HG03439 (cell line): ENCODE data around the gene PRR23A.
"Not testable (repeated sequence)": the region's sequence is repeated elsewhere in the genome, so short reads cannot be mapped to it uniquely, and the experiment has no call there.

Source experiments
- ATAC-seq: cut with Tn5 transposase; IDR thresholded peaks from one replicate; pipeline ENCODE4 v1.9.1; 2021; ENCODE audit warnings: mild to moderate bottlenecking, moderate library complexity; ENCODE audit not compliant: unreplicated experiment

Gene PRR23A

DNA sequence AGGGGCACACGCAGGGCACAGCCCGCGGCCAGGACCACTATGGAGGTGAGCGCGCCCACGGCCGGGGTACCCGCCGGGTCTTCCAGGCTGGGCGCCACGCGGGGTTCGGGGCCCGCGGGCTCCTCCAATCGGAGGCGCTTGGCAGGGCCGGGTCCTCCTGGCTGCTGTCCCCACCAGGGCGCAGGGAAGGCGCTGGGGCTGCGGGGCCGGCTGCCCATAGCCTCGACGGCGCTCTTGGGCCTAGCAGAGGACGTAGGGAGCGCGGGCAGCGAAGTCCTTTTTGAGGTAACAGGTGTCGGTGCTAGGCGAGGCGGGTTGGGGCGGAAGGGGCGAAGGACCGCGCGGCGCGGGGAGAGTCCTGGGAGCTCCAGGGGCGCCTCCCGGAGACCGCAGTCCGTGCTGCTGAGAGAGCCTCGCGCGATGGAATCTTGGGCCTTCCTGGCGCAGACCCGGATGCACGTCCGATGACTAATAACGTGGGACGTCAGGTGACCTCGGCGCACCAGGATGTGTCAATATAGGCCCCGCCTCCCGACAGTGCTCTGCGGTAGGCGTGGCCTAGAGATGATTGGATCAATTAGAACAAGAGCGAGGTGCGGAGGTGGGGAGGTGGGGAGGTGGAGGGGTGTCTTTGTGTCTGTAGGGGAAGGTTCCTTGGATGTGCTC is at the start of gene PRR23A:
PRR23A (minus strand) TSS at position 218 of the 666 bp plus-strand sequence; CDS start at position 218, 0 bp downstream.
- no peak for ATAC-seq

DNA sequence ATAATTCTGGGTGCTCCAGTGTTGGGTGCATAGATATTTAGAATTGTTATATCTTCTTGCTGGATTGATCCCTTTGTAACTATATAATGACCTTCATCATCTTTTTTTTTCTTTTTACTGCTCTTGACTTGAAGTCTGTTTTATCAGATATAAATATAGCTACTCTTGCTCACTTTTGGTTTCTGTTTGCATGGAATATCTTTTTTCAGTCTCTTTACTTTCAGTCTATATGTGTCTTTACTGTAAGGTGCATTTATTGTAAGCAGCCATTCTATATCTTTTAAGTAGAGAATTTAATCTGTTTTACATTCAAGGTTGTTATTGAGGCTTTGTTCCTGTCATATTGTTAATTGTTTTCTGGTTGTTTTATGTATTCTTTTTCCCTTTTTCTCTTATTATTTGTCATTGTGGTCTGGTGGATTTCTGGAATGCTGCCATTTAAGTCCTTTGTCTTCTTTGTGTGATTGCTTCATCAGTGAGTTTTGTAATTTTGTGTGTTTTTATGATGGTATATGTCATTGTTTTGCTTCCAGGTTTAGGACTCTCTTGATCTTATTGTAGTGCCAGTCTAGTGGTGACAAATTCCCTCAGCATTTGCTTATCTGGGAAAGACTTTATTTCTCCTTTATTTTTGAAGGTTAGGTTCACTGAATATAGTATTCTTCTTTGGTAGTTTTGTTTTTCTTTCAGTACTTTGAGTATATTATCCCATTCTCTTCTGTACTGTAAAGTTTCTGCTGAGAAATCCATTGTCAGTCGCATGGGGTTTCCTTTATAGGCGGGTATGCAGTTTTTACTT is 46.9 kb upstream of the PRR23A start:
- ATAC-seq = no peak

DNA sequence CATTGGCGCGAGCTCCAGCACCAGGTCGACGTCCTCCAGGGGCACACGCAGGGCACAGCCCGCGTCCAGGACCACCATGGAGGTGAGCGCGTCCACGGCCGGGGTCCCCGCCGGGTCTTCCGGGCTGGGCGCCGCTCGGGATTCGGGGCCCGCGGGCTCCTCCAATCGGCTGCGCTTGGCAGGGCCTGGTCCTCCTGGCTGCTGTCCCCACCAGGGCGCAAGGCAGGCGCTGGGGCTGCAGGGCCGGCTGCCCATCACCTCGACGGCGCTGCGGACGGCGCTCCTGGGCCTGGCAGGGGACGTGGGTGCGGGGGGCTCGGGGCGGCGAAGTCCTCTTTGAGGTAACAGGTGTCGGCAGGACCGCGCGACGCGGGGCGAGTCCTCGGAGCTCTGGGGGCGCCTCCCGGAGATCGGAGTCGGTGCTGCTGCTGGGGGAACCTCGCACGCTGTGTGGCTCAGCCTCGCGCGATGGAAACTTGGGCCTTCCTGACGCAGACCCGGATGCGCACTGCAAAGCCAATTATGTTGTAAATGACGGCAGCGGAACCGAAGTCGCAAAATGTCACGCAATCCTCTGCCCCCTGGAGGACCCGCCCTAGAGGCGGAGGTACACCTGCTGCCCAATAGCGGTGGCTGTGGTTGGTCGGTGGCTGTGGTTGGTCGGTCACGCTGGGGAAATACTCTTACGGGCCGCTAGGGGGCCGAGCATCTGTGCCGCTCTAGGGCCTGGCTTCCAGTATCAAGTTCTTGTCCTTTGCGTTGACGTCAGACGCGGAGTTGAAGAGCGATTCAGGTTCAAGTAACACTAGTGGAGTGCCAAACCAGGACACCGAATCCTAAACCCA is 38.5 kb upstream of the PRR23A start, which contains the start of gene PRR23C:
PRR23C (minus strand) TSS at position 527 of the 845 bp plus-strand sequence; CDS start at position 255, 272 bp downstream.
- ATAC-seq = no peak

DNA sequence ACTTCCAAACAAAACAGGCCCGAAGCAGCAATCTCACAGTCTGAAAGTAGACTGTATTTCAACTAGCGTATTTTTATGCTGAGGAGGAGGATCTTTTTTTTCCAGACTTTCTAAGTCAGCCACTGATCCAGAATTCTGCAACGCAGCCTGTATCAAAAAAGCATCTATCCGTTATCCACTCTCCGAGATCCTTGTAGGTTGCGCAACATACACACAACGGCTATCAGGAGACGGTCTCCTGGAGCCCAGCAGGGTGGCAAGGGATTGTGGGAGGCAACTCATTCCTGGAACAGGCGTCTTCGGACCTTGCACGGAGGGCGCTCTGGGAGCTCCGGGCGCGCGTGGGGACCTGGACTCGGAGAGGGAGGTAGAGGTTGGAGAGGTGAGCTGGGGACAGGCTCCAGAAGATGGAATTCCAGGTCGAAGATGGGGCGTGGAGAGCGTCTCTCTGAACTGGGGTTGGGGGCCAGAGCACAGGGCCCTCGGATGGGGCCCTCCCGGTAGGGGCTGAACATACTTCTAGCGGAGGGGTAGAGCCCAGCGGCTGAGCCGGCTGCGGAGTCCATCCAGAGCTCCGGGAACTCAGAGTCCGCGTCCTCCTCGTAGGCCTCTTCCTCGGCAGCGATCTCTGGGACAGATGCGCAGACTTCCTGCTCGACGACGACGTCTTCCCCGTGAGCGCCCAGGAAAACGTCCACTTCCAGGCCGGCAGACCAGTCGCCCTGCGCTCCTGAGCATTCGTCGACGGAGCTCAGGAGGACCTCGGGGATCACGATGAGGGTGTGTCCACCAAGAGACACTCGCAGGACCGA is 37.7 kb upstream of the PRR23A start:
- ATAC-seq = no peak

DNA sequence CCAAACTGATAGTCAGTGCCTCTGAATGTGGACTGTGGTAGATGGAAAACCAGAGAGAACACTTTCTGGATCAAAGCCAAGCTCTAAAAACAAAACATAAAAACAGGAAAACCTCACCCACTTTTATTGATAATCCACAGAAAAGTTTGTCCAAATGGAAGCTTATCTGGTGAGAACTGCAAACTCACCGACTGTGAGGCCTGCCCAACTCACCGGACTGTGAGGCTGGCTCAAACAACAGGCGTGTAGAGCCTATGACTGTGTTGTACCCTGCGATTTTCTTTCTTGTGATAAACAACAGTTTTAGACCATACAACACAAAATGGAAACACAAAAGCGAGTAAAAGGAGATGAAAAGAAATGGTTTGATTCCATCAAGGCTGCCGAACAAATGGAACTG is 31.4 kb upstream of the PRR23A start:
- ATAC-seq = no peak

DNA sequence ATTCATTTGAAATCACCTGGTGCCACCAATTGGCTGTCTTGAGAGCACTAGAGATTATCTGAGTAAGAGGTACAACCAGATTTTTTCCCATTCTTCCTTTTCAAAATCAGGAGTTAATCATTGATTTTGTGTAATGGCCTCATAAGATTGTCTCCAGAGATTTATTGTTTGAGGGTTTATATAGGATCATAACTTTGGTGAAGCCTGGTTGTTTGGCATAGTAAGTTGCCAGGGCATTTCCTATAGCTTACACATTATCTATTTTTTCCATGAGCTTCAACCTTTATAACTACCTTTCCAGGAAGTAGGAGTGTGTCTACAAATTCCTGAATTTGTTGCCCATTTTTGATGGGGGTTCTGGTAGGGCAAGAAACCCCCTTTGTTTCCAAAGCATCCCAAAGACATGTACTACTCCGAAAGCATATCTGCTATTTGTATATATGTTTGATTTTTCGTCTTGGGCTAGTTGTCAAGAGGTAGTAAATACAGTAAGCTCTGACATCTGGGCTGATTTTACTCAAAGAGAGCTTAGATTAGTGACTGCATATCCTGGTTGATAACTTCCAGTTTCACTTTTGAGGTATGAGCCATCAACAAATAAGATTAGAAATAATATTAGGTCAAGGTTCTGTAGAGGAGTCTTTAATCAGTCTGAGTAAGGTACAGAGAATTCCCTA is 26.4 kb upstream of the PRR23A start:
- no peak for ATAC-seq

DNA sequence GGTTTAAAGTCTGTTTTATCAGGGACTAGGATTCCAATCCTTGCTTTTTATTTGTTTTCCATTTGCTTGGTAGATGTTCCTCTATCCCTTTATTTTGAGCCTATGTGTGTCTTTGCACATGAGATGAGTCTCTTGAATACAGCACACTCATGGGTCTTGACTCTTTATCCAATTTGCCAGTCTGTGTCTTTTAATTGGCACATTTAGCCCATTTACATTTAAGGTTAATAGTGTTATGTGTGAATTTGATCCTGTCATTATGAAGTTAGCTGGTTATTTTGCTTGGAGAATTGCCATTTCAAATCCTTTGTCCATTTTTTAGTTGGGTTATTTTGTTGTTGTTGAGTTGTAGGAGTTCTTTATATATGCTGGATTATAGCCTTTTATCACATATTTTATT is 24.5 kb upstream of the PRR23A start:
- ATAC-seq = not testable (repeated sequence)

DNA sequence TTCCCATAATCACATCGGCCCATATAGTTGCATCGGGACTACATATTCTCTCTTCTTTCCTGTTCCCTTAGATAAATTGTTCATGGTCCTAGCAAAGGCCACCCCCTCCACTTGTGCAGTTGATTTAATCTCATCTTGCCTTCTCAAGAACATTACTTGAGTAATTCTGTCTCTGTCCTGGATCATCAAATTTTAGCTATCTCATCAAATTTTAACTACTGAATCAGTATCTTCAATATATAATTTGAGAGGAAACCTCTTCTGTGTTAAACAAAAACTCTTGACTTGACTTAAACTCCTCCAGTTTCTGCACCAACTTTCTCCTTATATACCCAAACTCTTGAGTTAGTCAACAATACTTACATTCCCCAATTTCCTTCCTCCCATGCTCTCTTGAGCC is 18.9 kb upstream of the PRR23A start:
- no peak for ATAC-seq

DNA sequence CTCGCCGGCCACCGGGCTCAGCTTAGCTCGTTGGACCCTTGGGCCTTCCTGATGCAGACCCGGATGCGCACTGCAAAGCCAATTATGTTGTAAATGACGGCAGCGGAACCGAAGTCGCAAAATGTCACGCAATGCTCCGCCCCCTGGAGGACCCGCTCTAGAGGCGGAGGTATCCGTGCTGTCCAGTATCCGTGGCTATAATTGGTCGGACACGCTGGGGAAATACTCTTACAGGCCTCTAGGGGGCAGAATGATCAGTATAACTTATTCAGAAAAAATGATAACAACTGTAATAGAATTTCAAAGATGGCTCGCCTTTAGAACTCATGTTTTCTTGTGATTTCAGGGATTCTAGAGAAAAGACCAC is 14.8 kb upstream of the PRR23A start, which contains the start of gene PRR23B:
PRR23B (minus strand) TSS at position 59 of the 367 bp plus-strand sequence. CDS start 265 bp downstream, outside the sequence.
- no peak for ATAC-seq

DNA sequence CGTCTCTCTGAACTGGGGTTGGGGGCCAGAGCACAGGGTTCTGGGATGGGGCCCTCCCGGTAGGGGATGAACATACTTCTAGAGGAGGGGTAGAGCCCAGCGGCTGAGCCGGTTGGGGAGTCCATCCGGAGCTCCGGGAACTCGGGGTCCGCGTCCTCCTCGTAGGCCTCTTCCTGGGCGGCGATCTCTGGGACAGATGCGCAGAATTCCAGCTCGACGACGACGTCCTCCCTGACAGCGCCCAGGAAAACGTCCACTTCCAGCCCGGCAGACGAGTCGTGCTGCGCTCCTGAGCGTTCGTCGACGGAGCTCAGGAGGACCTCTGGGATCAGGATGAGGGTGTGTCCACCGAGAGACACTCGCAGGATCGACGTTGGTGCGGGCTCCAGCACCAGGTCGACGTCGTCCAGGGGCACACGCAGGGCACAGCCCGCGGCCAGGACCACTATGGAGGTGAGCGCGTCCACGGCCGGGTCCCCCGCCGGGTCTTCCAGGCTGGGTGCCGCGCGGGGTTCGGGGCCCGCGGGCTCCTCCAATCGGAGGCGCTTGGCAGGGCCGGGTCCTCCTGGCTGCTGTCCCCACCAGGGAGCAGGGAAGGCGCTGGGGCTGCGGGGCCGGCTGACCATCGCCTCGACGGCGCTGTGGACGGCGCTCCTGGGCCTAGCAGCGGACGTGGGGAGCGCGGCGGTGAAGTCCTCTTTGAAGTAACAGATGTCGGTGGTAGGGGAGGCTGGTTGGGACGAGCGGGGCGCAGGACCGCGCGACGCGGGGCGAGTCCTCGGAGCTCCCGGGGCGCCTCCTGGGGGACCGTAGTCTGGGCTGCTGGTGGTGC is 14.2 kb upstream of the PRR23A start:
- no peak for ATAC-seq

DNA sequence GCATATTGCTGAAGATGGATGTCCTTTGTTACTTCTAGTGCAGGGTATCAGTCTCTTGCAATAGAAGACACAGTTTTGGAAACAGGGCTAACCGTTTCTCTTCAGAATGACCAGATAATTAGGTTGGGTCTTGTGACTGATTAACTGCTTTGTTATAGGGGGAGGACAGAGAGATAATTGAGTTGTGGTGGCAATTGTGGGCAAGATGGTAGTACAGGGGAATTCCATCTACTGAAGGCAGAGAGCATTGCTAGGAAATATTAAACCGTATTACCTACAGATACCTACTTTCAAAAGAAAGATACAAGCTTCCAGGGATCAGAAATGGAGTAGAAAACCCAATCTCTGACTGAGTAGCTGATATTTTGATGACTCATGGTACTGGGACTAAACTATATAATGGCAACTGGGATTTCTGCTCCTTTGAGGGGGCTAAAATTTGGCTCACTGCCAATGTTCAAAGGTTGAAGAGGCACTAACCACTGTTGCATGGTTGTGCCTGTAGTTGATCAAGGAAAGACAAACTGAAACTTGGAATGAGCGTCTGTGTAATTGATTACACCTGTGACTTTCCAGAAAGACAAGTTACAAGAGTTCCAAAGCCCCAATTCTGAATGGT is 10.5 kb upstream of the PRR23A start:
- no peak for ATAC-seq

DNA sequence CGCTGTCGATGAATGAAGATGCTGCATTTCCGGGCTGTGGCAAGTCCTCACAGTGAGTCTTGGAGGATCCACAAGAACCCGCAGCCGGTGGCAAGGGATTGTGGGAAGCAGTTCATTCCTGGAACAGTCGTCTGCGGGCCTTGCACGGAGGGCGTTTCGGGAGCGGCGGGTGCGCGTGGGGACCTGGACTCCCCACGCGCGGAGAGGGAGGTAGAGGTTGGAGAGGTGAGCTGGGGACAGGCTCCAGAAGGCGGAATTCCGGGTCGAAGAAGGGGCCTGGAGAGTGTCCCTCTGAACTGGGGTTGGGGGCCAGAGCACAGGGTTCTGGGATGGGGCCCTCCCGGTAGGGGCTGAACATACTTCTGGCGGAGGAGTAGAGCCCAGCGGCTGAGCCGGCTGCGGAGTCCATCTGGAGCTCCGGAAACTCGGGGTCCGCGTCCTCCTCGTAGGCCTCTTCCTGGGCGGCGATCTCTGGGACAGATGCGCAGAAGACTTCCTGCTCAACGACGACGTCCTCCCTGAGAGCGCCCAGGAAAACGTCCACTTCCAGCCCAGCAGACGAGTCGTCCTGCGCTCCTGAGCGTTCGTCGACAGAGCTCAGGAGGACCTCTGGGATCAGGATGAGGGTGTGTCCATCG is 593 bp downstream of the PRR23A start:
- ATAC-seq = no peak

DNA sequence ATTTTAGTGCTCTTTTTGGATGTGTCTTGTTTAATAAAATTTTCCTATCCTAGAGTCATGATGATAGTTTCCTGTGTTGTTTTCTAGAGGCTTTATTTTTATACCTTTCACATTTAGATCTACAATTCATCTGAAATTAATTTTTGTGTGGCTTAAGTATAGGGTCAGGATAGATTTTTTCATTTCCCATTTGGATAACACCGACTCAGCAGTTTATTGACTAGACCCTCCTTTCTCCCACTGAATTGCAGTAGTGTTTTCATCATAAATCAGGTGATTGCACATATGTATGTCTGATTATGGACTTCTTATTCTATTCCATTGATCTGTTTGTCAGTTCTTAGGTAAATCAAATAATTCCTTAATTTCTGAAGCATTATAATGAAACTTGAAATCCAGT is 10.4 kb downstream of the PRR23A start:
- no peak for ATAC-seq

DNA sequence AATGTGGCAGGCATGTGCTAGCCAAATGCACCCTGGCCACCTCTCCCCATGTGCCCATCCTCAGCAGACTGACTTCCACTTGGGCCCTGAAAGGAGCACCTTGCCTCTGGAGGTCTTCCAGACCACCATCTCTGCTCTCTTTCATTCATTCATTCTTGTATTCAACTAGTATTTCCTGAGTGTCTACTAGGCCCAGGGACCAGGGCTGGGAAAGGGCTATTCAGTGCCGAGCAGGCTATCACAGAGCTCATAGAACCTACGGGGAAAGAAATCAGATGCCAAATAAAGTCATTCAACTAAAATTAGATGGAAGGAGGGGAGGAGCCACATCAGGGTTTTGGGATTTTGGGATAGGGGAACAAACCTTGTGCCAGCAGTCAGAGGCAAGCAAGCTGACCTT is 18.9 kb downstream of the PRR23A start:
- ATAC-seq = no peak

DNA sequence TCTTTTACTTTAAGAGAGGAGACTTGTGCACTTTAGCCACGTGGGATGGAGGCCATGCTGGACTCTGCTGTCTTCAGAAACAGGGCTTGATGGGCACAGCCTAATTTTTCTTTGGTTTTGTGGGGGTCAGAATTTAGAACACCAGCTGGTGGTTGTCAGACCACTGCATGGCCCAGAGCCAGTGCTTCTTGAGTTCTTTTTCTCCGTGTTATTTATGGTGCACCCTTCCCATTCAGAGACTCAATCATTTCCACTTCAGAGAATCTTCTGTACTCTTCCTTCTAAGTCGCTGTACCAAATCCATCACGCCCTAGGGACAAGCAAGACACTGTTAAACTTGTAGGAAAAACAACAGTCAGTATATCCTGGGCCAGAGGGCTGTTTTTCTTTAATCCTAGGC is 20.1 kb downstream of the PRR23A start:
- ATAC-seq = no peak

DNA sequence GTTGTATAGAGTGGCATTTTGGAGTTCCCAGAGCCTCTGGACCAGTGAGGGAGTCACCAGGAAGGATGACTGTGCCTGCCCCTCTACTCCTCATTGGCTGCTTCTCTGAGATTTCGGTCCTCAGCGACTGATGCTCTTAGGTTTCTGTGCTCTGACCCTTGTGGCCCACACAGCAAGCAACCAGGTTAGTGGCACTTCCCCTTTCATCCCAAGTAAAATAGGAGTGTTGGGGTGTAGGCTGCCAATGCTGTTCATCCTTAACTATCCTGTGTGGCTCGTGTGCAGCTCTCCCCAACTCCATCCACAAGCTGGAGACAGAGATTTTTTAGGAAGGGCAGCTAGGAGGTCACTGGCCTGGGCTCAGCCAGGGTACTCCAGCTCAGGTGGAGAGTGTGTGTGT is 21.3 kb downstream of the PRR23A start:
- ATAC-seq = no peak

DNA sequence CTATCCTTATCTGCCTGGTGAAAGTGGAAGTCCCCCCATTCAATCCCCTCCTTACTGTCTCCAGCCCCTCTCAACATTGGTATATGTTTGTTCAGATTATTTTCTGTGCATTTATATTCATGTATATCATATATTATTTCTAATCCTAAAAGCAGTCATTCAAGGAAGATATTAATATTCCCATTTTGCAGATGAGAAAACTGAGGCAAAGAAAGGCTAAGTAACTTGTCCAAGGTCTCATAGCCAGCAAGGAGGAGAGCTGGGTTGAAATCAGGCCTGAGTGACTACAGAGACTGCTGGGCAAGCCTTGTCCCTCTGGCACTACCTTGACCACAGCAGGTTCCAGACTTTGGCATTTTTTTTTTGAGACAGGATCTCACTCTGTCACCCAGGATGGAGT is 30.0 kb downstream of the PRR23A start:
- ATAC-seq = no peak

DNA sequence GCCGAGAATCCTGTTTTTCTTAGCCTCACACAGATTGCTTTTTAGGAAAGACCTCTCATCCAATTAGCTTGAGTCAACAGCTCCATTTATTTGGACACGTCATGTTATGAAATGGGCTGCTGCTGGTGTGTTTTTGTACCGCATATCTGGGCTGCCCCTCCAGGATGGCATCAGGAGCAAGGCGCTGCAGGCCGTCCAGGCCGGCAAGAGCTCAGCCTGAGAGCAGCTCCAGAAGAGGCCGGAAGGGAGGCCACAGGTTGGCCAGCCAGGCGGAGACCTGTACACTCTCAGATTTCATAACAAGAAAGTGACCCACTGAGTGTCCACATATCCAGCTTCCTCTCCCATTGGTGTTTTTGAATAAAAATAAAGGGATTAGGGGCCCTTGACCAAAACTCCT is 30.7 kb downstream of the PRR23A start:
- ATAC-seq = no peak
